ACHN (cell line): ENCODE data around the gene NUTM1.
A peak's percentile ranks its signal among the peaks of the same experiment; 100 is the strongest.
"Not testable (repeated sequence)": the region's sequence is repeated elsewhere in the genome, so short reads cannot be mapped to it uniquely, and the experiment has no call there.

Experiments
- DNase-seq: peaks from one replicate; pipeline ENCODE4 v3.0.0-alpha.2; 2015
- in situ Hi-C: cut with HindIII; loops from 2 replicates; pipeline ENCODE4 v1.10.0; 2017; ENCODE audit warnings: low sequenced_read_pairs, low pct_ligation_motif_present, low pct_unique_long_range_greater_than_20kb

Gene NUTM1

GRCh38 chr15:34359416-34359815, 16.3 kb downstream of the NUTM1 start:
- peak; percentile 17 for DNase-seq
- in situ Hi-C loops: no loop called here

DNA sequence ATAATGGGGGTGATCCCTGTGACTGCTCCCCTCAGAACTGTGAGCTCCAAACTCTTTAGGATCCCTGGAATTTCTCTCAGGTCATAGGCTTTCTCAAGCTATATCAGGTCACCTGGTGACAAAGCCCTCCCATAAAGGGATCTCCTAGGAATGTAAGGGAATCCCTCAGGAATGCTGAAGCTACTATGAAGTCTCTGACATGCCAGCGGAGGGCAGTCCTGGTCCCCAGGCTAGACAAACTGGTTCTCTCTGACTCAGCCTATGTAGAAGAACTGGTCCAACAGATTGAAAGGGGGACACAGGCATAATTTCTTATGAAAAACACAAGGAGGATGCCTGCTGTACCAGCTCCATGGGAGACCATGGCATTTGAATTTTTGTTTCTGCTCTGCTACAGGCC, 17.2 kb downstream of the NUTM1 start:
- DNase-seq: peak; percentile 14
- in situ Hi-C loops: no loop called here

DNA sequence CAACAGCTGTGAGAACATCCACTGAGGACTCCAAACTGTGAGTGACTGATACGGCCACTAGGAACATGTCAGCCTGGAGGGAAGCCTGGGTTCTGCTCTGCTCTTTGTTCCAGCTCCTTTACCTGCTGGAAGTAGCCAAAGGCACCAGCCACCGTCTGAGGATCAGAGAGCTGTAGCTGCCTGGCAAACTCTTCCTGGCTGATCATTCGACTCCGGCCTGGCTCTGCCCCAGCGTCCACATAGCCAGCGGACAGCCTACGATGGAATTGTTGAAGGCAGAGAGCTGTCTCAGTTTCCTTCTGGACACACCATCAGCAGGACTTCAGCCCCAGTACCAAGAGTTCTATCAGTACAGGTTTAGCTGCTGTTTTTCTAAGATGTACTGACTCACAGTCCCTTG, 18.2 kb downstream of the NUTM1 start:
- in situ Hi-C loops: no loop called here
- DNase-seq: no peak

- DNase-seq: no peak
- in situ Hi-C loops: no loop called here
These were observed 19.1 kb downstream of the NUTM1 start for GRCh38 chr15:34362047-34362773.

GRCh38 chr15:34364041-34364440, 20.9 kb downstream of the NUTM1 start:
- in situ Hi-C loops: no loop called here
- no peak for DNase-seq

- DNase-seq: no peak
- in situ Hi-C loops: no loop called here
These were observed 22.1 kb downstream of the NUTM1 start for GRCh38 chr15:34365091-34365825.

DNA sequence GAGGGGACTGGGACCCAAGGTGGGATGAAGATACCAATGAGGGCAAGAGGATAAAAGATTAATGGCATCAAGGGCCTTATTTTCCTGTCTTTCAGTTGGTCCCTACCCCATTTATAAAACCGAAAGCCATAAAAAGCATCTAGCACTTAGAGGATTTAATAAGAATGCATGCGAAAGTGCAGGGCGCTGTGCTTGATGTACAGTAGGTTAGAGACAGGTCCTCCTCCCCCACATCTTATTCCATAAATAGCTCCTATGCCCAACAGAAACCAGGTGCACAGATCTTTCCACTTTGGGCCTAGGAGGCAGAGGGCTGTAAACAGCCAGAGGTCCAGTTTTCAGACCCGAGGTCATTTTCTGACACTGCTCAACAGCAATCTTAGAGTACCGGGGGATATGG, 22.7 kb downstream of the NUTM1 start:
- in situ Hi-C loops: no loop called here
- no peak for DNase-seq

DNA sequence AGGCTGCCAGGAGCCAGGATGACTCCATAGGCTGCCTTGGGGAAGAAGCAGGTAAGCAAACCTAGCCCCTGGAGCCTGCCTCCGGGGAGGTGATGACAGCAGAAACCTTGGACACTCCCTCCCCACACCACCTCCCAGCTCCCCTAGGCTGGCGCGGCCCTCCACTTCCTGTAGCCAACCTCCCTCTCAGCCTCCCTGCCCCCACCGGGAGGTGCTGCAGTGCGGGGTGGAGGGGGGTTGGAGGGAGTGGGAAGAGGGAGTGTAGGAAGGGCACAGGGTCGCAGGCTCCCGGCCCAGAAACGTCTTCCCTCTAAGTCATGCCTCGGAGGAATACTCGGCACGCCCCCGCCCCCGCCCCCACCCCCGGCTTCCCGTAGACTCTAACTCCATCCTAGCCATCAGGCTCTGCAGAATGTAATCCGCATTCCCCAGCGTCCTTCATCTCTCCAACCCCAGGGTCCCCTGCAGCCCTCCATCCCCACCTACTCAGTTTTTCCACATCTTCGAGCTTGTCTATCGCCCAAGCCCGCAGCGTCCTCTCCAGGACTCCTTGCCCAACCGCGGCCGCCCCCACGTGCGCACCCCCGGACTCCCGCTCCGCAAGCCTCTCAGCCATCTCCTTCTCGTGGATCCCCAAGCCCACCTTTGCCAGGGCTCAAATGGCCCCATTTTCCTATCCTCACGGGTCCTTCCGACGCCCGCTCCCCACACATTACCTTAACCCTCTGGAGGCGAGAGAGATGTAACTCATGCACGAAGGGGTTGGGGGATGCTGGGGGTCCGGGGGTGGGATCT, 23.4 kb downstream of the NUTM1 start:
- in situ Hi-C loops: no loop called here
- peak; percentile 62 for DNase-seq

- in situ Hi-C loops: no loop called here
- DNase-seq: peak; percentile 88
These were observed 24.3 kb downstream of the NUTM1 start, which contains the start of gene LPCAT4 for GRCh38 chr15:34367101-34368081. TSS of gene LPCAT4 (minus strand) at chr15:34367196. CDS start at chr15:34367100, 96 bp downstream.

DNA sequence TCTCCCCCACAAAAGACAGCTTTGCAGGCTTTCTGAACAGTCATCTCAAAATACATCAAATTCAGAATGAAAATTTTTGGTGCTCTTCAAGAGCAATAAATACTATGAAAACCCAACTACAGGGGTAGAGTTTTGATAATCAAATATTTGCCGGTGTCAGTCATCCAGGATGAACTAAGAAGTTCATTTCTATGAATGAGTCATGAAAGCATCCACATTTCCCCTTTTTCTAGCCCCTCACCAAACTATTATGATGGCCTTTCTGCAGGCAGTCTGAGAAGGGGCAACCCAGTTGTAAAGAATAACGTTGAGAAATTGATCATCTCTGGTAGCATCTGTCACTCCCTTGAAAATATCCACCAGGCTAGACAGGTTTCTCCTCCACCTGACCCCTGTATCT, 27.0 kb downstream of the NUTM1 start:
- in situ Hi-C loops: no loop called here
- no peak for DNase-seq

DNA sequence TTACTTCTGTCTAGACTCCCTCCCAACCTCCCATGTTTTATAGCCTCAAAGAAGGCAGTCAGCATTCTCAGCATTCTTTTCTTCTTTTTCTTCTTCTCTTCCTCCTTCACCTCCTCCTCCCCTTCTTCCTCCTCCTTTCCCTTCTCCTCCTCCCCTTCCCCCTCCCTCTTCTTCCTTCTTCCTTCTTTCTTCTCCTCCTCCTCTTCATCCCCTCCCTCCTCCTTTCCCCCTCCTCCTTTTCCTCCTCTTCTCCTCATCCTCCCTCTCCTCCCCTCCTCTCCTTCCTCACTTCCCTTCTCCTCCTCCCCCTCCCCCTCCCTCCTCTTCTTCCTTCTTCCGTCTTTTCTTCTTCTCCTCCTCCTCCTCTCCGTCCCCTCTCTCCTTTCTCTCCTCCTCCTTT, 27.5 kb downstream of the NUTM1 start:
- no peak for DNase-seq
- in situ Hi-C loops: no loop called here

DNA sequence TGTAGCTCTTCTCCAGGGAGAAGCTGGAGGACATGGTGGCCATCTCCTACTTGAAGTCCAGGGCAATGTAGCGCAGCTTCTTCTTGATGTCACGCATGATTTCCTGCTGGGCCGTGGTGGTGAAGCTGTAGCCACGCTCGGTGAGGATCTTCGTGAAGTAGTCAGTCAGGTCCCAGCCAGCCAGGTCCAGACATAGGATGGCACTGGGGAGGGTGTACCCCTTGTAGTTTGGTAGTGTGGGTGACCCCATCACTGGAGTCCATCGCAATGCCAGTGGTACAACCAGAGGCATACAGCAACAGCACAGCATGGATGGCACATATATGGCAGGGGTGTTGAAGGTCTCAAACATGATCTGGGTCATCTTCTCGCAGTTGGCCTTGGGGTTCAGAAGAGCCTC, 30.8 kb downstream of the NUTM1 start:
- DNase-seq: no peak
- in situ Hi-C loops: no loop called here

GRCh38 chr15:34374816-34375215, 31.7 kb downstream of the NUTM1 start:
- DNase-seq: no peak
- in situ Hi-C loops: no loop called here

DNA sequence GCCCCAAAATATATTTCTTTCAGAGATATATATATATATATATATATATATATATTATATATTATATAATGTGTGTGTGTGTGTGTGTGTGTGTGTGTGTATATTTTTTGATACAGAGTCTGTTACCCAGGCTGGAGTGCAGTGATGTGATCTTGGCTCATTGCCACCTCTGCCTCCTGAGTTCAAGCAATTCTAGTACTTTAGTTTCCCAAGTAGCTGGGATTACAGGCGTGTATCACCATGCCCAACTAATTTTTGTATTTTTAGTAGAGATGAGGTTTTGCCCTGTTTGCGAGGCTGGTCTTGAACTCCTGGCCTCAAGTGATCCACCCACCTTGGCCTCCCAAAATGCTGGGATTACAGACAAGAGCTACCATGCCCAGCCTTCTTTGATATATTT, 32.4 kb downstream of the NUTM1 start:
- DNase-seq, in situ Hi-C loops: not testable (repeated sequence)

DNA sequence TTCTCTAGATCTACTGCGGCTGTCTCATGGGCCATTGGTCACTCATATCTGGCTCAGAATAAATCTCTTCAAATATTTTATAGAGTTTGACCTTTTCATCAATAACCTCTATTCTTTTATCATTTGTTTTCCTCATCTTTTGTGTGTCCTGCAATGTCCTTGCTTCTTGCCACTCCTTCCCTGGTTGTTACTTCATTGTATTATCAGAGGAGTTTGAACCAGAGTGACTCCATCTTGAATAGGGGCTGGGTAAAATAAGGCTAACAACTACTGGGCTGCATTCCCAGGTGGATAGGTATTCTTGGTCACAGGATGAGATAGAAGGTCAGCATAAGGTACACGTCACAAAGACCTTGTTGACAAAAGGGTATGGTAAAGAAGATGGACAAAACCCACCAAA, 33.7 kb downstream of the NUTM1 start:
- DNase-seq: no peak
- in situ Hi-C loops: no loop called here

- DNase-seq, in situ Hi-C loops: not testable (repeated sequence)
These were observed 37.4 kb downstream of the NUTM1 start for GRCh38 chr15:34380491-34380890.

- in situ Hi-C loops, DNase-seq: not testable (repeated sequence)
These were observed 38.9 kb downstream of the NUTM1 start for GRCh38 chr15:34381829-34382521.
